T-cell (primary cell): ENCODE results near the gene MDFI. TPM values are rescaled to one million over a fixed set of nuclear protein-coding genes. Genes with fewer than 3 reads are reported as not detected.

Experiments used
- ATAC-seq, 4 experiments: fragments of 200-7000 bp in 3 of 4; fragments of 150-1000 bp in 1 of 4; cut with Tn5 transposase; replicated peaks in 1 of 4; 1 replicate in 3 of 4; 2 replicates in 1 of 4; pipeline ENCODE4 v1.10.0; 2021; ENCODE audit warnings: moderate library complexity in 3 of 4, mild to moderate bottlenecking in 2 of 4, moderate number of reproducible peaks in 1 of 4
- CTCF ChIA-PET, 2 donors: fragments of 300-600 bp; sonication (Branson Sonifier 250); formaldehyde crosslinking; loops; one replicate each; lab custom pipeline; 2022; ENCODE audit warnings: antibody characterized with exemption in 2 of 2; lab: Charles Lee
- POLR2A ChIA-PET, 2 donors: fragments of 300-600 bp; sonication (Branson Sonifier 250); formaldehyde crosslinking; loops; one replicate each; lab custom pipeline; 2022; ENCODE audit warnings: antibody characterized with exemption in 2 of 2; lab: Charles Lee
- DNase-seq, 35 experiments: peaks; one replicate each; pipeline versions ENCODE4 v3.0.0 to v3.0.0-alpha.2; 2013 to 2023
- H3K27ac ChIP-seq: one replicate; pipeline ENCODE4 v1.5.1; 2013; ENCODE audit warnings: low read length
- H3K27me3 ChIP-seq, 2 experiments: replicated peaks in 1 of 2; 1 replicate in 1 of 2; 2 replicates in 1 of 2; pipeline versions ENCODE4 v1.6.1 to v1.7.0; 2013; ENCODE audit warnings: low read length in 1 of 2, mixed read lengths in 1 of 2; ENCODE audit not compliant: control insufficient read depth in 2 of 2, insufficient read depth in 2 of 2; ENCODE audit errors: extremely low read depth in 1 of 2
- H3K36me3 ChIP-seq, 2 donors: 1 replicate in 1 of 2; 2 replicates in 1 of 2; pipeline versions ENCODE4 v1.6.1 to v1.7.0; 2013; ENCODE audit warnings: low read length in 1 of 2; ENCODE audit not compliant: control insufficient read depth in 2 of 2, insufficient read depth in 1 of 2; ENCODE audit errors: extremely low read depth in 1 of 2
- H3K4me1 ChIP-seq, 2 experiments: 1 replicate in 1 of 2; 2 replicates in 1 of 2; pipeline versions ENCODE4 v1.6.1 to v1.7.0; 2013; ENCODE audit warnings: low read length in 2 of 2, mixed read lengths in 1 of 2; ENCODE audit not compliant: insufficient read depth in 2 of 2, control insufficient read depth in 1 of 2; ENCODE audit errors: extremely low read depth in 1 of 2
- H3K4me3 ChIP-seq, 2 donors: 1 replicate in 1 of 2; 2 replicates in 1 of 2; pipeline versions ENCODE4 v1.5.1 to v1.7.0; 2013; ENCODE audit warnings: mild to moderate bottlenecking in 2 of 2, low read length in 1 of 2, moderate library complexity in 1 of 2; ENCODE audit not compliant: control insufficient read depth in 1 of 2; ENCODE audit errors: extremely low read depth in 1 of 2
- H3K9me3 ChIP-seq: 2 replicates; pipeline ENCODE4 v1.7.0; 2013
- H3K27ac Mint-ChIP-seq, 2 donors: one replicate each; pipeline ENCODE4 v1.8.0; 2020 to 2021; ENCODE audit warnings: mild to moderate bottlenecking in 2 of 2, mixed read lengths in 2 of 2
- H3K27me3 Mint-ChIP-seq, 2 donors: one replicate each; pipeline ENCODE4 v1.8.0; 2021 to 2022; ENCODE audit warnings: mixed read lengths in 2 of 2
- H3K36me3 Mint-ChIP-seq: one replicate; pipeline ENCODE4 v1.8.0; 2021; ENCODE audit warnings: mixed read lengths
- H3K4me1 Mint-ChIP-seq, 3 donors: one replicate each; pipeline ENCODE4 v1.8.0; 2020 to 2022; ENCODE audit warnings: mixed read lengths in 3 of 3, mild to moderate bottlenecking in 1 of 3
- H3K4me3 Mint-ChIP-seq, 3 donors: one replicate each; pipeline ENCODE4 v1.8.0; 2020 to 2022; ENCODE audit warnings: mild to moderate bottlenecking in 3 of 3, mixed read lengths in 3 of 3, moderate library complexity in 3 of 3
- H3K9me3 Mint-ChIP-seq, 3 donors: one replicate each; pipeline ENCODE4 v1.8.0; 2020 to 2022; ENCODE audit warnings: mixed read lengths in 3 of 3
- WGBS: methylation state at CpG from one replicate; pipeline ENCODE4 v1.1.5; 2013; ENCODE audit warnings: missing lambda C conversion rate; ENCODE audit not compliant: insufficient coverage; 5-methylcytosine and 5-hydroxymethylcytosine counted together
- total RNA-seq, 35 experiments: library from RNA in 6 of 35; stranded (reverse) in 6 of 35; fragments of 120-200 nt in 1 of 35; gene quantifications; one replicate each; pipeline versions ENCODE4 v1.2.1 to v1.2.4 and lab custom pipeline; 2013 to 2026

MDFI gene
- total RNA-seq, 5 donors from 2014 or later (not counting 1 experiment from before 2014, with no cell fraction given): not detected

DNA sequence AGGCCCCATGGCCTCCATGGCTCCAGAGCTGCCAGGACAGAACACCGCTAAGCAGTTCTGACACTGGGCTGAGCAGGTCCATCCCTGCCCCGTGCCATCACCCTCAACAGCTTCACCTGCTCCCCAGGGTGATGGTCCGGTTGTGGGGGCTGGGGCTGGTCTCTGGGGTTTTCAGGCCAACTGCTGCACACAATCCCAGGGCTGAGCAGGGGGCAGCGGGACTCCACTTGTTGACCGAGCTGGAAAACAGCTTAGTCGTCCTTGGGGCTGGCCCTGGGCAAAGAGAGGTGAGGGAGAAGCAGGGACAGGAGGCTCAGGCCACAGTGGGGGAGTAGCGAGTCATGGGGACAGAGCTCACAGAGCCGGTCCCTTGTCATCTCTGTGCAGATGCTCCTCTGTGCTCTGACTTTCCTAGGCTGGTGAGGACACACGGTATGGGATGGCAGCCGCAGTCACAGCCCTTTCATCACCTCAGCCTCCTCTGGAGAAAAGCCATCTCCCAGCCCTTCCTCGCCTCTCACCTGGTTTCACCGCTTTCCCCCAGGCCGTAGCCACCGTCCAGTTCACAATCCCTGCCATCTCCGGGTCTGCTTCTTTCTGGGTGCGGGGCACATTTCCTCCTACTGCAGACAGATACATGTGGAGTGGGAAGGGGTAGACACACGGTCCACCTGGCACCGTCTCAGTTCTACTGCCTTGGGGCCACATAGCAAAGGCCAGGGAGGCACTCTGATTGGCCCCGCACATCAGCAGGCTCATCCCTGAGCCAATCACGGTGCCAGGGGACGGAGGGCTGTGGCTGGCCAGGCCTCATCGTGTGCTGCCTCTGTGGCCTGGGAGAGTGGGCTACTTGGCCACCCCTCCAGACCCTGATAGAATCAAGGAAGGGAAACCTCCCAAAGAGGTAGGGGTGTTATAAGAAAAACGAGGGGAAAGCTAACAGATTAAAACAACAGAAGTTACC, 19.1 kb downstream of the MDFI start:
- Mint-ChIP-seq H3K9me3 (no peaks in the 10 kb centered on the region), H3K4me3 (no peak overlapping the region), H3K27me3 (peaks cover 26 to 50% of the 10 kb centered on the region in 2 donors), H3K27ac (no peak overlapping the region), H3K36me3 (no peaks in the 10 kb centered on the region), H3K4me1 (no peaks in the 10 kb centered on the region)
- Histone ChIP-seq H3K4me1 (no peaks in the 10 kb centered on the region), H3K27me3 (peaks cover 0 to 64% of the 10 kb centered on the region in 2 experiments), H3K27ac (no peak overlapping the region), H3K36me3 (no peaks in the 10 kb centered on the region), H3K4me3 (no peak overlapping the region), H3K9me3 (no peaks in the 10 kb centered on the region)
- WGBS: 80% methylated on average over 14 of the region's 23 CpGs
- DNase-seq: no peak
- CTCF ChIA-PET: no interaction called here
- peak in 1 of 4 experiments; percentile 19 for ATAC-seq
- POLR2A ChIA-PET: no interaction called here

GRCh38 chr6:41658636-41659035, 20.4 kb downstream of the MDFI start:
- Mint-ChIP-seq H3K9me3 (no peaks in the 10 kb centered on the region), H3K27me3 (peaks cover 33 to 53% of the 10 kb centered on the region in 2 donors), H3K4me3 (no peak overlapping the region), H3K4me1 (no peaks in the 10 kb centered on the region), H3K36me3 (no peaks in the 10 kb centered on the region), H3K27ac (no peak overlapping the region)
- H3K27me3 ChIP-seq: peaks cover 0 to 64% of the 10 kb centered on the region in 2 experiments
- H3K4me3 ChIP-seq: no peak overlapping the region
- 90% methylated on average over 5 of the region's 13 CpGs for WGBS
- CTCF ChIA-PET: no interaction called here
- ATAC-seq (no peak), DNase-seq (no peak)
- H3K36me3 ChIP-seq: no peaks in the 10 kb centered on the region
- H3K9me3 ChIP-seq: no peaks in the 10 kb centered on the region
- no peak overlapping the region for H3K27ac ChIP-seq
- H3K4me1 ChIP-seq: no peaks in the 10 kb centered on the region
- POLR2A ChIA-PET: no interaction called here

GRCh38 chr6:41659935-41660334, 21.7 kb downstream of the MDFI start:
- ATAC-seq: no peak
- H3K27ac ChIP-seq: no peak overlapping the region
- 21% methylated on average over 6 of the region's 7 CpGs for WGBS
- CTCF ChIA-PET: interaction anchor here in 1 of 2 donors (0.7 kb wide), 1 partner anchor 40 kb away, joined by 3 read pairs; no protein-coding TSS in a partner anchor
- POLR2A ChIA-PET: no interaction called here
- Mint-ChIP-seq H3K36me3 (no peaks in the 10 kb centered on the region), H3K27ac (no peak overlapping the region), H3K9me3 (no peaks in the 10 kb centered on the region), H3K4me3 (no peak overlapping the region), H3K4me1 (no peaks in the 10 kb centered on the region), H3K27me3 (peaks cover 33 to 55% of the 10 kb centered on the region in 2 donors)
- no peaks in the 10 kb centered on the region for H3K9me3 ChIP-seq
- no peak for DNase-seq
- H3K4me3 ChIP-seq: no peak overlapping the region
- H3K27me3 ChIP-seq: peaks cover 0 to 61% of the 10 kb centered on the region in 2 experiments
- no peaks in the 10 kb centered on the region for H3K4me1 ChIP-seq
- no peaks in the 10 kb centered on the region for H3K36me3 ChIP-seq

DNA sequence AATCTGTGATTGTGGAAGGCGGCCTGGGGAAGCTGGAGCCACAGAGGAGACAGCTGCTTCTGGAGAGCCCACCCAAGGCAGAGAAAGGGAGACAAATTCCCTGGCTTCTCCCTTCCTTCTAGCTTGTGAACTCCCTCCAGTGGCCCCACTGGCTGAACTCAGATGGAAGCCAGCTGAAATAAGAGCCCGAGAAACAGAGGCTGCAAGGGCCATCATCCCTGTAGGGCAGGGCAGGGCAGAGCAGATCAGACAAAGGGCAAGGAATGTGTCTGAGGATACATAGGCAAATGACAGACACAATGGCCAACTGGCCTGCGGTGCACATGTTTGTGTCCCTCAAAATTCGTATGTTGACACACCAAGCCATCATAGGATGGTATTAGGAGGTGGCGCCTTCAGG, 25.3 kb downstream of the MDFI start:
- ChIA-PET CTCF (no interaction called here), POLR2A (no interaction called here)
- no peak overlapping the region for H3K4me3 ChIP-seq
- H3K9me3 Mint-ChIP-seq: no peaks in the 10 kb centered on the region
- H3K27me3 Mint-ChIP-seq: peaks cover 21 to 29% of the 10 kb centered on the region in 2 donors
- H3K4me1 Mint-ChIP-seq: no peaks in the 10 kb centered on the region
- H3K27ac ChIP-seq: no peak overlapping the region
- H3K36me3 Mint-ChIP-seq: no peaks in the 10 kb centered on the region
- H3K27ac Mint-ChIP-seq: no peak overlapping the region
- H3K4me3 Mint-ChIP-seq: no peak overlapping the region
- 100% methylated on average over 2 of the region's 5 CpGs for WGBS
- H3K9me3 ChIP-seq: no peaks in the 10 kb centered on the region
- peaks cover 0 to 29% of the 10 kb centered on the region in 2 experiments for H3K27me3 ChIP-seq
- DNase-seq: no peak
- H3K36me3 ChIP-seq: no peaks in the 10 kb centered on the region
- no peaks in the 10 kb centered on the region for H3K4me1 ChIP-seq
- ATAC-seq: no peak

- Histone ChIP-seq H3K27ac (no peak overlapping the region), H3K4me1 (no peaks in the 10 kb centered on the region), H3K27me3 (peaks cover 0 to 23% of the 10 kb centered on the region in 2 experiments), H3K36me3 (no peaks in the 10 kb centered on the region), H3K4me3 (no peak overlapping the region), H3K9me3 (no peaks in the 10 kb centered on the region)
- Mint-ChIP-seq H3K4me3 (no peak overlapping the region), H3K4me1 (no peaks in the 10 kb centered on the region), H3K36me3 (no peaks in the 10 kb centered on the region), H3K27me3 (peaks cover 18 to 24% of the 10 kb centered on the region in 2 donors), H3K9me3 (no peaks in the 10 kb centered on the region), H3K27ac (no peak overlapping the region)
- WGBS: 89% methylated on average over 1 of the region's 5 CpGs
- no peak for DNase-seq
- ChIA-PET POLR2A (no interaction called here), CTCF (no interaction called here)
- ATAC-seq: no peak
These were observed 26.0 kb downstream of the MDFI start for GRCh38 chr6:41664271-41664670.

GRCh38 chr6:41667195-41667594, 28.9 kb downstream of the MDFI start:
- Mint-ChIP-seq H3K4me3 (no peak overlapping the region), H3K36me3 (no peaks in the 10 kb centered on the region), H3K27me3 (peaks cover 28 to 31% of the 10 kb centered on the region in 2 donors), H3K4me1 (no peaks in the 10 kb centered on the region), H3K9me3 (no peaks in the 10 kb centered on the region), H3K27ac (no peak overlapping the region)
- CTCF ChIA-PET: no interaction called here
- Histone ChIP-seq H3K9me3 (no peaks in the 10 kb centered on the region), H3K4me1 (no peaks in the 10 kb centered on the region), H3K4me3 (no peak overlapping the region), H3K27ac (no peak overlapping the region), H3K27me3 (peaks cover 0 to 23% of the 10 kb centered on the region in 2 experiments), H3K36me3 (no peaks in the 10 kb centered on the region)
- no peak for DNase-seq
- WGBS: no CpG with 5 or more reads among the region's 1 CpG
- POLR2A ChIA-PET: no interaction called here
- no peak for ATAC-seq
